Activated CD8-positive, alpha-beta T cell treated with anti-CD3 and anti-CD28 coated beads, Interleukin-2, amount 10 ng/mL, durations not matched to agents 7 days and 5 days (primary cell): ENCODE measurements around the gene FAM222A. TPM values are rescaled to one million over a fixed set of nuclear protein-coding genes. Genes with fewer than 3 reads are reported as not detected.

Experiments used
- ATAC-seq: fragments of 150-1000 bp; cut with Tn5 transposase; one replicate; pipeline ENCODE4 v1.10.0; 2021; ENCODE audit warnings: moderate library complexity
- CTCF ChIA-PET: fragments of 350-600 bp; sonication (Branson Sonifier 250); formaldehyde crosslinking; loops from one replicate; lab custom pipeline; 2021; ENCODE audit warnings: antibody characterized with exemption; lab: Charles Lee
- POLR2A ChIA-PET: fragments of 350-600 bp; sonication (Branson Sonifier 250); formaldehyde crosslinking; loops from one replicate; lab custom pipeline; 2021; ENCODE audit warnings: antibody characterized with exemption; lab: Charles Lee
- DNase-seq: peaks from one replicate; pipeline ENCODE4 v3.0.0-alpha.2; 2020
- H3K27ac Mint-ChIP-seq: one replicate; pipeline ENCODE4 v1.8.0; 2021; ENCODE audit warnings: mild to moderate bottlenecking, mixed read lengths
- H3K27me3 Mint-ChIP-seq: one replicate; pipeline ENCODE4 v1.8.0; 2021; ENCODE audit warnings: low read depth, mixed read lengths
- H3K36me3 Mint-ChIP-seq: one replicate; pipeline ENCODE4 v1.8.0; 2021; ENCODE audit warnings: low read depth, mixed read lengths
- H3K4me1 Mint-ChIP-seq: one replicate; pipeline ENCODE4 v1.8.0; 2021; ENCODE audit warnings: low read depth, mixed read lengths
- H3K4me3 Mint-ChIP-seq: one replicate; pipeline ENCODE4 v1.8.0; 2021; ENCODE audit warnings: mild to moderate bottlenecking, mixed read lengths
- H3K9me3 Mint-ChIP-seq: one replicate; pipeline ENCODE4 v1.8.0; 2022; ENCODE audit warnings: mixed read lengths; ENCODE audit not compliant: insufficient read depth
- total RNA-seq, 2 experiments: library from RNA; stranded (reverse); gene quantifications; one replicate each; pipeline ENCODE4 v1.2.3, GENCODE V29; 2021

The FAM222A gene
- total RNA-seq, 2 experiments from 2014 or later, result 1.6 to 1.9 TPM

GRCh38 chr12:109722721-109723094 lies 9.1 kb downstream of the FAM222A start:
- Mint-ChIP-seq H3K27me3 (peaks cover 10% of the 10 kb centered on the region), H3K27ac (no peak overlapping the region), H3K4me3 (no peak overlapping the region), H3K4me1 (no peaks in the 10 kb centered on the region), H3K36me3 (no peaks in the 10 kb centered on the region), H3K9me3 (no peaks in the 10 kb centered on the region)
- POLR2A ChIA-PET, result no interaction called here
- DNase-seq (no peak), ATAC-seq (no peak)
- CTCF ChIA-PET, result no interaction called here

DNA sequence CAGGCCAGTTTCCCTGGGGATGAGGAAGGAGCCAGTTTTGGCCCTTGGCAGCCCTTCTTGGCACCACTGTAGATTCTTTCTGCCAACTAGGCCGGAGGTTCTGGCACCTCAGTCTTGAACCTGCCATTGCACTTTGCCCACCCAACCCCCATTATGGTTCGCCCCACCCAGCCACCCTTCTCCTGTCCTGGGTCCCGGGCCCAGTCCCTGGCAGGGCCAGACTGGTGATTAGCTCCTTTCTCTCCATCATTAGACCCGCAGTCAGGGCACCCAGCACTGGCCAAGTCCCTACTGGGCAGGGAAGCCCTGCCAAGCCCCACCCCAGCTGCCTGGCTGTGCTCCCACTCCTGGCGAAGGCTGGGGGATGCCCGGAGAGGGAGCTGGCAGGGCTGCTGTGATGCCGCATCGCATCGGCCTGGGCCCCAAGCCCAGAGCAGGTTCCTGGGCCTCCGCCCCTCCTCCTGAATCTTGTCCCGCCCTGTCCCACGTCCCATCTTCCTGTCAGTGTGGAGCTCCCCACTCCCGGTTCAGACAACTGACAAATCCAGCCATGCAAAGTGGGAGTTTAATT lies 9.8 kb downstream of the FAM222A start:
- Mint-ChIP-seq H3K4me3 (no peak overlapping the region), H3K9me3 (no peaks in the 10 kb centered on the region), H3K4me1 (no peaks in the 10 kb centered on the region), H3K36me3 (no peaks in the 10 kb centered on the region), H3K27me3 (peaks cover 10% of the 10 kb centered on the region), H3K27ac (no peak overlapping the region)
- ChIA-PET POLR2A (no interaction called here), CTCF (no interaction called here)
- no peak for ATAC-seq
- DNase-seq, result no peak

DNA sequence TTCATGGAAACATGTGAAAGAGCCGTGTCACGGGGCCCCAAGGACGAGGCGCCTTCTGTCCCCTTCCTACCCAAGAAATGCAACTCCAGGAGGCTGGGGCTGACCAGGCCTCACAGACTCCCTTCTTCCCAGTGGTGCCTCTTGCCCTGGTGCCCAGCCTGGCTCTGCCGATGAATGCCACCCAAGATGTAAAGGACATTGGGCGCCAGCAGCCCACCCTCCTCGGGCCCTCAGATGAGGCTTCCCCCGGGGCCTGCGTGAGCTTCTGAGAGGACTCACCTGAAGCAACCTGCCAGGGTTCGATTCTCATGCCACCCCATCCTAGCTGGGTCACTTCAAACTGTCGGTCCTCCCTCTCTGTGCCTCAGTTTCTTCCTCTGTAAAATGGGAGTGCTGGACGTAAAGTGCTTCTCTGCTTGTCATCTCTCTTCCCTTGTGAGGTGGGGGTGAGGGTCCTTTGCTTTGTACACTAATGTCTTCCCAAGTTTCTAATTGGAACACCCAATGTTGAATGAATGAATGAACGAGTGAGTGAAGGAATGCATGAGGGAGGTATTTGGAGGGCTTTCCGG lies 10.8 kb downstream of the FAM222A start:
- ChIA-PET POLR2A (no interaction called here), CTCF (no interaction called here)
- no peak overlapping the region for H3K27ac Mint-ChIP-seq
- DNase-seq (no peak), ATAC-seq (no peak)
- no peaks in the 10 kb centered on the region for H3K36me3 Mint-ChIP-seq
- H3K4me1 Mint-ChIP-seq, result no peaks in the 10 kb centered on the region
- H3K9me3 Mint-ChIP-seq, result no peaks in the 10 kb centered on the region
- H3K4me3 Mint-ChIP-seq, result no peak overlapping the region
- H3K27me3 Mint-ChIP-seq, result peaks cover under 1% of the 10 kb centered on the region

GRCh38 chr12:109725321-109726105 lies 11.9 kb downstream of the FAM222A start:
- ChIA-PET POLR2A (no interaction called here), CTCF (no interaction called here)
- H3K27me3 Mint-ChIP-seq, result no peaks in the 10 kb centered on the region
- no peaks in the 10 kb centered on the region for H3K36me3 Mint-ChIP-seq
- H3K4me3 Mint-ChIP-seq, result no peak overlapping the region
- H3K4me1 Mint-ChIP-seq, result no peaks in the 10 kb centered on the region
- ATAC-seq (no peak), DNase-seq (no peak)
- H3K27ac Mint-ChIP-seq, result no peak overlapping the region
- no peaks in the 10 kb centered on the region for H3K9me3 Mint-ChIP-seq

- CTCF ChIA-PET, result no interaction called here
- no peaks in the 10 kb centered on the region for H3K4me1 Mint-ChIP-seq
- no peak overlapping the region for H3K4me3 Mint-ChIP-seq
- ATAC-seq (no peak), DNase-seq (no peak)
- no peak overlapping the region for H3K27ac Mint-ChIP-seq
- no peaks in the 10 kb centered on the region for H3K36me3 Mint-ChIP-seq
- H3K9me3 Mint-ChIP-seq, result no peaks in the 10 kb centered on the region
- POLR2A ChIA-PET, result no interaction called here
- H3K27me3 Mint-ChIP-seq, result no peaks in the 10 kb centered on the region
Measured at GRCh38 chr12:109726106-109726497, 12.5 kb downstream of the FAM222A start.

- ChIA-PET CTCF (no interaction called here), POLR2A (no interaction called here)
- ATAC-seq (no peak), DNase-seq (no peak)
- Mint-ChIP-seq H3K4me3 (no peak overlapping the region), H3K27ac (no peak overlapping the region), H3K27me3 (no peaks in the 10 kb centered on the region), H3K4me1 (no peaks in the 10 kb centered on the region), H3K36me3 (no peaks in the 10 kb centered on the region), H3K9me3 (no peaks in the 10 kb centered on the region)
Measured at GRCh38 chr12:109726511-109727038, 12.9 kb downstream of the FAM222A start.

DNA sequence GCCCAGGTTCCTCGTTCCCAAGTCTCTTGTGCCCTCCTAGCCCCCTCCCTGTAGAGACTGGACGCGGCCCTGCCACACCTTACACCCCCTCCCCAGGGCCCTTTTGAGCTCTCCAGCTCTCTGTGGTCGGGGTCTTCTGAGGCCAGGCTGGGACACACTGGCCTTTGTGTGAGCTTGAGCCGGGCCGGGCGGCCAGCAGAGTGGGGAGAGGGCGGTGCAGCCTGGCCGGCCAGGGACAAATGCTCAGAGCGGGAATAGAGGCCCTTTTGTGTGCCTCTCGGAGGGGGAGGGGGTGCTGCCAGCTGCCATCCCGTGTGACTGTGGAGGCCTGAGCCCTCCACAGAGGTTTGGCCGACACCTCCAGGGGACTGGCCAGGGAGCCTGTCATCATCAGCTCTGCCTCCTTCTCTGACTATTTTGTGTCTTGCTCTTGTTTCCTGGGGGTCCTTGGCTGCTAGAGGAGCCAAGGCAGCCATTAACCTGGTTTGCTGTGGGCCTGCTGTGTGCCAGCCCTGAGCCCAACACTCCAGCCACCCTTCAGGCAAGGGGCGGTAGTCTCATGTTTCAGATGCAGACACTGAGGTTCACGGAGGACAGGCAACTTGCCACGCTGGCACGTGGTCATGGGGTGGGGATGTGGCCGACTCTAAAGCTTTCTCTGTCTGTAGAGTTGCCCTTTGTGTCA lies 13.6 kb downstream of the FAM222A start:
- DNase-seq (no peak), ATAC-seq (no peak)
- no peak overlapping the region for H3K4me3 Mint-ChIP-seq
- ChIA-PET CTCF (no interaction called here), POLR2A (no interaction called here)
- H3K36me3 Mint-ChIP-seq, result no peaks in the 10 kb centered on the region
- no peaks in the 10 kb centered on the region for H3K4me1 Mint-ChIP-seq
- H3K27me3 Mint-ChIP-seq, result no peaks in the 10 kb centered on the region
- H3K9me3 Mint-ChIP-seq, result no peaks in the 10 kb centered on the region
- H3K27ac Mint-ChIP-seq, result no peak overlapping the region

DNA sequence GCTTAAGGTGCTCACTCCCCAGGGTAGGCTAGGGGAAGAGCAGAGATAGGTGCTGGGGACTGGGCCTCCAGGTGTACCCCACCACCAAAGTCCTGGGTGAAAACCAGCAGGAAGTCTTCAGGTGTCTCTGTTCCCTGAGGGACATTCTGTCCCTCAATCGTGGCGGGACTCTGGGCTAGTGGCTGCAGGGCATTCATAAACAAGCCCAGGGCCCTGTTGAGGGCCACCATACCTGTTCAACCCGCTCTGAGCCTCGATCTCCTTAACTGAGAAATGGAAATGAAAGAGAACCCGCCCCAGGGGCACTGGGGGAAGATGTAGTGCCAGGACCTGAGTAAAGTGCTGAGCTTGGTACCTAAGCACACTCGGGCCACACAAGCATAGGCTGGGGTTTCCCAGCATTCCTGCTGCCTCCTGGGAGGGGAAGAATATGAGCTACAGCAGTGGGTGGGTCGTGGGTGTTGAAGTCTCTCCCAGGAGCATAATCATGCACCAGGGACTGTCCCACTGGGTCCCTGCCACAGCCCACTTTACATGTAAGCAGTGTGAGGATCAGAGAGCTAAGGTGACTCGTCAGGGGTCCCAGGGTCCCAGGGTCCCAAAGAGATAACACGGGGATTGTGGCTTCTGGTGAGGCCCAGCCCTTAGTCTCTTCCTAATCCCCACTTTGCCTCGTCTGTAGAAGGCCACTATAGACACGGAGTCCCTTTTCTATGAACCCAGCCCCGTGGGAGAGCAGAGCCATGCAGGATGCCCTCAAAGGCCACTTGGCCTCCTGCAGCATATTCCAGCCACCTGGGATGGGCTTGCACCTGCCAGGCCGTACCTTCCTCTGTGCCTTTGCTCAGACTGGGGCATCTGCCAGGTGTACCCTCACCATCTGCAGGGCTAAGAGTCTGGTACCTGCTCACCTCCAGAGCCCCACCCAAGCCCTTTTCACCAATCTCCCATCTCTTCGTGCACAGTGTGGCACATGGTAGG lies 14.4 kb downstream of the FAM222A start:
- Mint-ChIP-seq H3K4me1 (no peaks in the 10 kb centered on the region), H3K27me3 (no peaks in the 10 kb centered on the region), H3K36me3 (no peaks in the 10 kb centered on the region), H3K4me3 (no peak overlapping the region), H3K9me3 (no peaks in the 10 kb centered on the region), H3K27ac (no peak overlapping the region)
- no peak for DNase-seq
- POLR2A ChIA-PET, result no interaction called here
- CTCF ChIA-PET, result no interaction called here
- ATAC-seq, result no peak

- Mint-ChIP-seq H3K36me3 (no peaks in the 10 kb centered on the region), H3K27ac (no peak overlapping the region), H3K27me3 (peaks cover 2% of the 10 kb centered on the region), H3K9me3 (no peaks in the 10 kb centered on the region), H3K4me3 (no peak overlapping the region), H3K4me1 (no peaks in the 10 kb centered on the region)
- ChIA-PET POLR2A (no interaction called here), CTCF (no interaction called here)
- DNase-seq (no peak), ATAC-seq (no peak)
Measured at GRCh38 chr12:109728921-109729320, 15.3 kb downstream of the FAM222A start.

DNA sequence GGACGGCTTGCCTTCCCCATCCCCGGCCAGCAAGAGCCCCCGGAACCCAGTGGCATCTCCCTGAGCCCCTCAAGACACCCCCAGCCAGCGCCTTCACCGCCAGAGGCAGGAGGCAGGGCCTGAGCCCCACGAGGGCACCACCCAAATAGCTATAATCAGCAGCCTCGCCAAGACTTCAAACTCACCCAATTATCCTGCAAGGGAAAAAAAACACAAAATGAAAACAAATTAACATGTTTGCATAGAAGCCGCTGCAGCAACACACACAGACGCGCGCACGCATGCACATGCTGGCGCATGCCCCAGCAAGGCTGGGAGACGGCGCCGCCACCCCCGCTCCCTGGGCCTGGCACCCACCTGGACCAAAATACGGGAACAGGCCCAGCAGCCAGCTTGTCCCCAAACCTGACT lies 15.8 kb downstream of the FAM222A start:
- Mint-ChIP-seq H3K27ac (no peak overlapping the region), H3K9me3 (no peaks in the 10 kb centered on the region), H3K27me3 (peaks cover 2% of the 10 kb centered on the region), H3K4me3 (no peak overlapping the region), H3K36me3 (no peaks in the 10 kb centered on the region), H3K4me1 (no peaks in the 10 kb centered on the region)
- CTCF ChIA-PET, result no interaction called here
- no peak for DNase-seq
- no peak for ATAC-seq
- POLR2A ChIA-PET, result no interaction called here

DNA sequence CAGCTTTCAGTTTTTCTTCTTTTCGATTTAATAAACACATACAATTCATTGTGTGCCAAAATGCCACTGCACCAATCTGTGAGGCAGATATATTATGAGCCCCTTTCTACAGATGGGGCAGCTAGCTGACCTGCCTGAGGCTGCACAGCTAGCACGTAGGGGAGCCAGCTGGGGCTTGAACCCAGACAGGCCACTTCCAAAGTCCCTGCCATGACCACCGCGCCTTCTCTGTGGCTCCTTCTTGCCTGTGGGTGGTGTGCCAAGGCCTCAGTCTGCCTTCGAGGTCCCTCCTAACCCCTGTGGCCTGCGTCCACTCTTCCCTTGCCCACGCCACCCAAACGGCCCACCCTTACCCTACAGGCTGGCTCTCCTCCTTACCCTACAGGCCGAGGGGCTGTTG lies 16.2 kb downstream of the FAM222A start:
- ATAC-seq, result no peak
- POLR2A ChIA-PET, result no interaction called here

More for the DNA sequence above, 16.2 kb downstream of the FAM222A start:
- no peaks in the 10 kb centered on the region for H3K9me3 Mint-ChIP-seq
- peaks cover 5% of the 10 kb centered on the region for H3K27me3 Mint-ChIP-seq
- CTCF ChIA-PET, result no interaction called here
- no peak overlapping the region for H3K4me3 Mint-ChIP-seq
- H3K4me1 Mint-ChIP-seq, result no peaks in the 10 kb centered on the region
- no peaks in the 10 kb centered on the region for H3K36me3 Mint-ChIP-seq
- H3K27ac Mint-ChIP-seq, result no peak overlapping the region
- DNase-seq, result no peak
